ENCODE measurements around the gene TDRD12.
"Not testable (repeated sequence)": the region's sequence is repeated elsewhere in the genome, so short reads cannot be mapped to it uniquely, and the experiment has no call there.

The TDRD12 gene

DNA sequence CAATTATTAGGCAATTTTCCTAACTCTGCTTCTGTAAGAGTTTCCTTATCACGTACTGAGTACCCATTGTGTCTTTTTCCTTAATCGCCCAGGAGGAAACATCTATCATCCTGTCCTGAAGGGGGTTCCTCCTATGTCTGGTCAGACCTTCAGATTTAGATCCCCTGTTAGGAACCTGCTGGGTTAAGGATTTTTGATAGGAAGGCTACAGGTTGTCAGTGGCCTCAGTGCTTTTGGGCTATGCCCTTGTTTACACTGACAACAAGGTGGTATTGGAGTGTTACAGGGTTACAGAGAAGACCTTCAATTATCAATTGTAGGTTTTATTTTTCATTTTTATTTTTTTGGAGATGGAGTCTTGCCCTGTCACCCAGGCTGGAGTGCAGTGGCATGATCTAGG lies 24.7 kb upstream of the TDRD12 start:
- H3K27me3 ChIP-seq (ENCODE audit: low read length); H3K9ac ChIP-seq (ENCODE audit: low read length); H3F3A ChIP-seq (ENCODE audit: insufficient read depth); H4K20me1 ChIP-seq (ENCODE audit: low read depth, low read length); H3K9me2 ChIP-seq (replicated peaks; ENCODE audit: insufficient read depth, low read length); H3K36me3 ChIP-seq (ENCODE audit: low read length); H2AFZ ChIP-seq (ENCODE audit: low read depth, low read length, severe bottlenecking); H3K4me3 ChIP-seq (ENCODE audit: insufficient read depth, low read length, poor library complexity, severe bottlenecking); H3K27ac ChIP-seq (ENCODE audit: low read depth, low read length); H3K9me3 ChIP-seq (ENCODE audit: insufficient read depth, low read length): not testable (repeated sequence)
- Histone ChIP-seq H3K4me2 (ENCODE audit: low read depth, low read length, poor library complexity, severe bottlenecking) (peak overlapping the region; percentile 60), H3K79me2 (ENCODE audit: insufficient read depth, low read length) (peaks cover 38% of the 10 kb centered on the region)

DNA sequence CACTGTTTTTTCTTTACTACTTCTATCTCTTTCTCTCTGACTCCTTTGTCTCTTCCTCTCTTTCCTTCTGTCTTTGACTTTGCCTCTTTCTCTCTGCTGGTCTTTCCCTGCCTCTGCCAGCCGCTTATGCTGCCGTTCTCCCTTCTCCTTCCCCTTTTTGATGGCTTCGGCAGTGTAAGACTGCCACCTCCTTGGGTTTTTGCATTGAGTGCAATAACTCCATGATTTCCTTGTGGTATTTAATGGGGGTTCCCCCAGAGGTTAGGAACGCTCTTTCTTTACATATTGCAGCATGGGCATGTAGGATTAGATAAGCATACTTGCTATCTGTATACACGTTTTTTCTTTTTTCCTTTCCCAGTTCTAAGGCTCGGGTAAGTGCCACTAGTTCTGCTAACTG lies 24.1 kb upstream of the TDRD12 start:
- not testable (repeated sequence) for H4K20me1 ChIP-seq (ENCODE audit: low read depth, low read length); H3K9me3 ChIP-seq (ENCODE audit: insufficient read depth, low read length); H3F3A ChIP-seq (ENCODE audit: insufficient read depth); H3K4me2 ChIP-seq (ENCODE audit: low read depth, low read length, poor library complexity, severe bottlenecking); H3K9ac ChIP-seq (ENCODE audit: low read length); H3K27ac ChIP-seq (ENCODE audit: low read depth, low read length); H3K36me3 ChIP-seq (ENCODE audit: low read length); H3K27me3 ChIP-seq (ENCODE audit: low read length); H2AFZ ChIP-seq (ENCODE audit: low read depth, low read length, severe bottlenecking); H3K9me2 ChIP-seq (replicated peaks; ENCODE audit: insufficient read depth, low read length); H3K4me3 ChIP-seq (ENCODE audit: insufficient read depth, low read length, poor library complexity, severe bottlenecking)
- H3K79me2 ChIP-seq (ENCODE audit: insufficient read depth, low read length): peaks cover 38% of the 10 kb centered on the region

- not testable (repeated sequence) for H3K9ac ChIP-seq (ENCODE audit: low read length); H3K27me3 ChIP-seq (ENCODE audit: low read length); H3K27ac ChIP-seq (ENCODE audit: low read depth, low read length); H2AFZ ChIP-seq (ENCODE audit: low read depth, low read length, severe bottlenecking); H4K20me1 ChIP-seq (ENCODE audit: low read depth, low read length); H3K9me3 ChIP-seq (ENCODE audit: insufficient read depth, low read length); H3K9me2 ChIP-seq (replicated peaks; ENCODE audit: insufficient read depth, low read length); H3K4me2 ChIP-seq (ENCODE audit: low read depth, low read length, poor library complexity, severe bottlenecking); H3K4me3 ChIP-seq (ENCODE audit: insufficient read depth, low read length, poor library complexity, severe bottlenecking); H3F3A ChIP-seq (ENCODE audit: insufficient read depth); H3K36me3 ChIP-seq (ENCODE audit: low read length)
- H3K79me2 ChIP-seq (ENCODE audit: insufficient read depth, low read length): peaks cover 40% of the 10 kb centered on the region
Observed at GRCh38 chr19:32696771-32697170, 22.8 kb upstream of the TDRD12 start.

GRCh38 chr19:32700129-32700528 lies 19.4 kb upstream of the TDRD12 start:
- not testable (repeated sequence) for H3K9me3 ChIP-seq (ENCODE audit: insufficient read depth, low read length); H4K20me1 ChIP-seq (ENCODE audit: low read depth, low read length); H3K4me3 ChIP-seq (ENCODE audit: insufficient read depth, low read length, poor library complexity, severe bottlenecking); H3K9me2 ChIP-seq (replicated peaks; ENCODE audit: insufficient read depth, low read length); H3K27me3 ChIP-seq (ENCODE audit: low read length); H3F3A ChIP-seq (ENCODE audit: insufficient read depth); H3K27ac ChIP-seq (ENCODE audit: low read depth, low read length); H2AFZ ChIP-seq (ENCODE audit: low read depth, low read length, severe bottlenecking); H3K4me2 ChIP-seq (ENCODE audit: low read depth, low read length, poor library complexity, severe bottlenecking); H3K9ac ChIP-seq (ENCODE audit: low read length)
- Histone ChIP-seq H3K79me2 (ENCODE audit: insufficient read depth, low read length) (peaks cover 31% of the 10 kb centered on the region), H3K36me3 (ENCODE audit: low read length) (peaks cover 27% of the 10 kb centered on the region)

GRCh38 chr19:32702010-32702409 lies 17.6 kb upstream of the TDRD12 start:
- Histone ChIP-seq H3K9me2 (replicated peaks; ENCODE audit: insufficient read depth, low read length) (no peaks in the 10 kb centered on the region), H3K9ac (ENCODE audit: low read length) (no peak overlapping the region), H4K20me1 (ENCODE audit: low read depth, low read length) (no peaks in the 10 kb centered on the region), H2AFZ (ENCODE audit: low read depth, low read length, severe bottlenecking) (no peak overlapping the region), H3F3A (ENCODE audit: insufficient read depth) (no peaks in the 10 kb centered on the region), H3K4me3 (ENCODE audit: insufficient read depth, low read length, poor library complexity, severe bottlenecking) (no peak overlapping the region), H3K27me3 (ENCODE audit: low read length) (no peaks in the 10 kb centered on the region), H3K27ac (ENCODE audit: low read depth, low read length) (no peak overlapping the region), H3K79me2 (ENCODE audit: insufficient read depth, low read length) (peaks cover 28% of the 10 kb centered on the region), H3K36me3 (ENCODE audit: low read length) (peaks cover 27% of the 10 kb centered on the region), H3K9me3 (ENCODE audit: insufficient read depth, low read length) (peaks cover 5% of the 10 kb centered on the region; the same call in 1 of the 2 replicates), H3K4me2 (ENCODE audit: low read depth, low read length, poor library complexity, severe bottlenecking) (no peak overlapping the region)
- TF ChIP-seq CTCF (IDR thresholded peaks at IDR 0.05; ENCODE audit: insufficient read depth, low read length, poor library complexity, severe bottlenecking) (no peak), EZH2phosphoT487 (conservative IDR thresholded peaks at IDR 0.05; ENCODE audit: low read length) (no peak)

- H4K20me1 ChIP-seq (ENCODE audit: low read depth, low read length): not testable (repeated sequence)
- Histone ChIP-seq H3K79me2 (ENCODE audit: insufficient read depth, low read length) (peaks cover 28% of the 10 kb centered on the region), H3K36me3 (ENCODE audit: low read length) (peaks cover 27% of the 10 kb centered on the region)
Observed at GRCh38 chr19:32704006-32704405, 15.6 kb upstream of the TDRD12 start.

More at GRCh38 chr19:32704006-32704405, 15.6 kb upstream of the TDRD12 start:
- H2AFZ ChIP-seq (ENCODE audit: low read depth, low read length, severe bottlenecking); H3K9me2 ChIP-seq (replicated peaks; ENCODE audit: insufficient read depth, low read length); H3F3A ChIP-seq (ENCODE audit: insufficient read depth); H3K4me2 ChIP-seq (ENCODE audit: low read depth, low read length, poor library complexity, severe bottlenecking); H3K9ac ChIP-seq (ENCODE audit: low read length); H3K9me3 ChIP-seq (ENCODE audit: insufficient read depth, low read length); H3K4me3 ChIP-seq (ENCODE audit: insufficient read depth, low read length, poor library complexity, severe bottlenecking); H3K27me3 ChIP-seq (ENCODE audit: low read length); H3K27ac ChIP-seq (ENCODE audit: low read depth, low read length): not testable (repeated sequence)

Data from SU-DHL-6 (cell line).